ENCODE measurements around the gene FKBP7.

FKBP7 gene

DNA sequence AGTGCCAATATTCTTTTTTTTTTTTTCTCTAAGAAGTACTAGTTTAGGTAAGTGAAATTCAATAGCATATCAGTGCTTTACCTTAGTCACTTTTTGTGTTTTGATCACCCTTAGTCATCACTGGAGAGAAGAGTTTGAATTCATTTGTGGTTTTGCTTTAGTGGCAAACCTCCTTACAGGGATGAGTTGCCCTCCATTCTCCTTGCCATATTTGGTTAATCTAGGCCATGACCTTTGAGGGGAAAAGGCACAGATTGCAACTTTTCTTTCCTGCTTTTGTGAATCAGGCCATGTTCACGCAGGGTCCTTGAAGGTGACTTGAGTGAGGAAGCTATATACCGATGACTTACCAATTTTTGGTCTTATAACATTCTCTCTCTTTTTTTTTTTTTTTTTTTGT, 36.3 kb upstream of the FKBP7 start:
- H3K4me3 ChIP-seq (ENCODE audit: insufficient read depth, low read depth, low read length, poor library complexity, severe bottlenecking): no peak overlapping the region
- H3K27me3 ChIP-seq (replicated peaks; ENCODE audit: control insufficient read depth, insufficient read depth, low read length, poor library complexity, severe bottlenecking): no peaks in the 10 kb centered on the region
- H3K27ac ChIP-seq (ENCODE audit: insufficient read depth, low read length, poor library complexity, severe bottlenecking): no peak overlapping the region
- DNase-seq: no peak
- no peaks in the 10 kb centered on the region for H3K9me3 ChIP-seq (ENCODE audit: control insufficient read depth, low read length)
- H3K36me3 ChIP-seq (ENCODE audit: control insufficient read depth, insufficient read depth, low read length): no peaks in the 10 kb centered on the region
- H3K4me1 ChIP-seq (ENCODE audit: control insufficient read depth, insufficient read depth, low read length, poor library complexity, severe bottlenecking): no peaks in the 10 kb centered on the region

DNA sequence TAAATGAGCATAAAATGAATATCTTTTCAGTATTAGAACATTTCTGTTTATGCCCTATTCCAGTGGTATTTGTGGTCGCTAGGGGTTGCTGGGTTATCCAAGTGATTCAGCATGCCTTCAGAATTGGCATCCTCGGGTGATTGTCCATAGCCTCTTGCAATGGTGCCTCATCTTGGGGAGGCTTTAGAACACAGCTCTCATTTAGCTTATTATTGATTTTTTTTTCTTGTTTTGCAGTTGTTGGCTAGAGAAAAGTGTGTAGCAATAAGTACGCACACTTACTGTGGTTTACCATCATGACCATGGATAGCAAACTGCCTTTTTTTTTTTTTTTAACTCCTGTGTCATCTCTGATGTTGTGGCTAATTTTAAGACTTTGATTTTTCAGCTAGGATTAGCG, 35.5 kb upstream of the FKBP7 start:
- no peaks in the 10 kb centered on the region for H3K4me1 ChIP-seq (ENCODE audit: control insufficient read depth, insufficient read depth, low read length, poor library complexity, severe bottlenecking)
- H3K27ac ChIP-seq (ENCODE audit: insufficient read depth, low read length, poor library complexity, severe bottlenecking): no peak overlapping the region
- no peak for DNase-seq
- H3K27me3 ChIP-seq (replicated peaks; ENCODE audit: control insufficient read depth, insufficient read depth, low read length, poor library complexity, severe bottlenecking): no peaks in the 10 kb centered on the region
- no peak overlapping the region for H3K4me3 ChIP-seq (ENCODE audit: insufficient read depth, low read depth, low read length, poor library complexity, severe bottlenecking)
- no peaks in the 10 kb centered on the region for H3K9me3 ChIP-seq (ENCODE audit: control insufficient read depth, low read length)
- H3K36me3 ChIP-seq (ENCODE audit: control insufficient read depth, insufficient read depth, low read length): no peaks in the 10 kb centered on the region

GRCh38 chr2:178512484-178512883, 34.1 kb upstream of the FKBP7 start:
- no peaks in the 10 kb centered on the region for H3K9me3 ChIP-seq (ENCODE audit: control insufficient read depth, low read length)
- no peak overlapping the region for H3K4me3 ChIP-seq (ENCODE audit: insufficient read depth, low read depth, low read length, poor library complexity, severe bottlenecking)
- DNase-seq: no peak
- no peaks in the 10 kb centered on the region for H3K4me1 ChIP-seq (ENCODE audit: control insufficient read depth, insufficient read depth, low read length, poor library complexity, severe bottlenecking)
- no peaks in the 10 kb centered on the region for H3K27me3 ChIP-seq (replicated peaks; ENCODE audit: control insufficient read depth, insufficient read depth, low read length, poor library complexity, severe bottlenecking)
- H3K36me3 ChIP-seq (ENCODE audit: control insufficient read depth, insufficient read depth, low read length): no peaks in the 10 kb centered on the region
- no peak overlapping the region for H3K27ac ChIP-seq (ENCODE audit: insufficient read depth, low read length, poor library complexity, severe bottlenecking)

GRCh38 chr2:178510384-178510783, 32.0 kb upstream of the FKBP7 start:
- H3K36me3 ChIP-seq (ENCODE audit: control insufficient read depth, insufficient read depth, low read length): peaks cover 6% of the 10 kb centered on the region
- no peaks in the 10 kb centered on the region for H3K4me1 ChIP-seq (ENCODE audit: control insufficient read depth, insufficient read depth, low read length, poor library complexity, severe bottlenecking)
- DNase-seq: no peak
- no peak overlapping the region for H3K4me3 ChIP-seq (ENCODE audit: insufficient read depth, low read depth, low read length, poor library complexity, severe bottlenecking)
- no peaks in the 10 kb centered on the region for H3K27me3 ChIP-seq (replicated peaks; ENCODE audit: control insufficient read depth, insufficient read depth, low read length, poor library complexity, severe bottlenecking)
- no peak overlapping the region for H3K27ac ChIP-seq (ENCODE audit: insufficient read depth, low read length, poor library complexity, severe bottlenecking)
- H3K9me3 ChIP-seq (ENCODE audit: control insufficient read depth, low read length): no peaks in the 10 kb centered on the region

- Histone ChIP-seq H3K27ac (ENCODE audit: insufficient read depth, low read length, poor library complexity, severe bottlenecking) (no peak overlapping the region), H3K4me3 (ENCODE audit: insufficient read depth, low read depth, low read length, poor library complexity, severe bottlenecking) (no peak overlapping the region), H3K27me3 (replicated peaks; ENCODE audit: control insufficient read depth, insufficient read depth, low read length, poor library complexity, severe bottlenecking) (no peaks in the 10 kb centered on the region), H3K4me1 (ENCODE audit: control insufficient read depth, insufficient read depth, low read length, poor library complexity, severe bottlenecking) (no peaks in the 10 kb centered on the region), H3K9me3 (ENCODE audit: control insufficient read depth, low read length) (no peaks in the 10 kb centered on the region), H3K36me3 (ENCODE audit: control insufficient read depth, insufficient read depth, low read length) (peaks cover 18% of the 10 kb centered on the region)
- no peak for DNase-seq
Measured at GRCh38 chr2:178508646-178509045, 30.2 kb upstream of the FKBP7 start.

- peaks cover 29% of the 10 kb centered on the region for H3K36me3 ChIP-seq (ENCODE audit: control insufficient read depth, insufficient read depth, low read length)
- H3K9me3 ChIP-seq (ENCODE audit: control insufficient read depth, low read length): no peaks in the 10 kb centered on the region
- H3K27me3 ChIP-seq (replicated peaks; ENCODE audit: control insufficient read depth, insufficient read depth, low read length, poor library complexity, severe bottlenecking): no peaks in the 10 kb centered on the region
- no peak for DNase-seq
- H3K4me1 ChIP-seq (ENCODE audit: control insufficient read depth, insufficient read depth, low read length, poor library complexity, severe bottlenecking): no peaks in the 10 kb centered on the region
- no peak overlapping the region for H3K27ac ChIP-seq (ENCODE audit: insufficient read depth, low read length, poor library complexity, severe bottlenecking)
- no peak overlapping the region for H3K4me3 ChIP-seq (ENCODE audit: insufficient read depth, low read depth, low read length, poor library complexity, severe bottlenecking)
Measured at GRCh38 chr2:178506949-178507348, 28.5 kb upstream of the FKBP7 start.

- no peak overlapping the region for H3K27ac ChIP-seq (ENCODE audit: insufficient read depth, low read length, poor library complexity, severe bottlenecking)
- H3K27me3 ChIP-seq (replicated peaks; ENCODE audit: control insufficient read depth, insufficient read depth, low read length, poor library complexity, severe bottlenecking): no peaks in the 10 kb centered on the region
- no peak overlapping the region for H3K4me3 ChIP-seq (ENCODE audit: insufficient read depth, low read depth, low read length, poor library complexity, severe bottlenecking)
- H3K9me3 ChIP-seq (ENCODE audit: control insufficient read depth, low read length): no peaks in the 10 kb centered on the region
- no peak for DNase-seq
- peaks cover 33% of the 10 kb centered on the region for H3K36me3 ChIP-seq (ENCODE audit: control insufficient read depth, insufficient read depth, low read length)
- H3K4me1 ChIP-seq (ENCODE audit: control insufficient read depth, insufficient read depth, low read length, poor library complexity, severe bottlenecking): no peaks in the 10 kb centered on the region
Measured at GRCh38 chr2:178506524-178506923, 28.1 kb upstream of the FKBP7 start.

GRCh38 chr2:178506101-178506500, 27.7 kb upstream of the FKBP7 start:
- no peaks in the 10 kb centered on the region for H3K27me3 ChIP-seq (replicated peaks; ENCODE audit: control insufficient read depth, insufficient read depth, low read length, poor library complexity, severe bottlenecking)
- no peak overlapping the region for H3K4me3 ChIP-seq (ENCODE audit: insufficient read depth, low read depth, low read length, poor library complexity, severe bottlenecking)
- no peak for DNase-seq
- H3K4me1 ChIP-seq (ENCODE audit: control insufficient read depth, insufficient read depth, low read length, poor library complexity, severe bottlenecking): no peaks in the 10 kb centered on the region
- H3K27ac ChIP-seq (ENCODE audit: insufficient read depth, low read length, poor library complexity, severe bottlenecking): no peak overlapping the region
- H3K9me3 ChIP-seq (ENCODE audit: control insufficient read depth, low read length): no peaks in the 10 kb centered on the region
- H3K36me3 ChIP-seq (ENCODE audit: control insufficient read depth, insufficient read depth, low read length): peaks cover 38% of the 10 kb centered on the region

- no peak overlapping the region for H3K4me3 ChIP-seq (ENCODE audit: insufficient read depth, low read depth, low read length, poor library complexity, severe bottlenecking)
- H3K4me1 ChIP-seq (ENCODE audit: control insufficient read depth, insufficient read depth, low read length, poor library complexity, severe bottlenecking): no peaks in the 10 kb centered on the region
- DNase-seq: no peak
- no peaks in the 10 kb centered on the region for H3K27me3 ChIP-seq (replicated peaks; ENCODE audit: control insufficient read depth, insufficient read depth, low read length, poor library complexity, severe bottlenecking)
- H3K27ac ChIP-seq (ENCODE audit: insufficient read depth, low read length, poor library complexity, severe bottlenecking): no peak overlapping the region
- H3K9me3 ChIP-seq (ENCODE audit: control insufficient read depth, low read length): no peaks in the 10 kb centered on the region
- H3K36me3 ChIP-seq (ENCODE audit: control insufficient read depth, insufficient read depth, low read length): peaks cover 54% of the 10 kb centered on the region
Measured at GRCh38 chr2:178502751-178503150, 24.4 kb upstream of the FKBP7 start.

- Histone ChIP-seq H3K27me3 (replicated peaks; ENCODE audit: control insufficient read depth, insufficient read depth, low read length, poor library complexity, severe bottlenecking) (no peaks in the 10 kb centered on the region), H3K36me3 (ENCODE audit: control insufficient read depth, insufficient read depth, low read length) (peaks cover 61% of the 10 kb centered on the region), H3K4me3 (ENCODE audit: insufficient read depth, low read depth, low read length, poor library complexity, severe bottlenecking) (no peak overlapping the region), H3K27ac (ENCODE audit: insufficient read depth, low read length, poor library complexity, severe bottlenecking) (no peak overlapping the region), H3K4me1 (ENCODE audit: control insufficient read depth, insufficient read depth, low read length, poor library complexity, severe bottlenecking) (no peaks in the 10 kb centered on the region), H3K9me3 (ENCODE audit: control insufficient read depth, low read length) (no peaks in the 10 kb centered on the region)
- no peak for DNase-seq
Measured at GRCh38 chr2:178499640-178500039, 21.2 kb upstream of the FKBP7 start.

DNA sequence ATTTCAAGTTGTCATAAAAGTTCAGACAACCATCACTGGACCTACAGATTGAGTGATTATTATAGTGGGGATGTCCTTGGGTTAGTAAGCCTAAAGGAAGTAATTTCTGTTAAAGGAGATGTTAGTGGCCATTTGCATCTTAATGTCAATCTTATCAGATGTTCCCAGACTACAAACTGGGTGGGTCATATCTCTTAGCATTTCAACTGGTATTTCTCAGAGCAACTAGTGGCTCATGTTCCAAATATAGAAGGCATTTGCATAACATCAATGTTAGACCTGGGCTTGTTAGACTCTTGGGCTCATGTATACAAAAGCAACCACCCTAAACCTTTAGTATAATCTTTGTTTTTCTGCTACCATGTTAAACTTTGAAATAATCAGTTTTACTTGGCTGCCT, 19.7 kb upstream of the FKBP7 start:
- no peak overlapping the region for H3K4me3 ChIP-seq (ENCODE audit: insufficient read depth, low read depth, low read length, poor library complexity, severe bottlenecking)
- H3K4me1 ChIP-seq (ENCODE audit: control insufficient read depth, insufficient read depth, low read length, poor library complexity, severe bottlenecking): no peaks in the 10 kb centered on the region
- no peaks in the 10 kb centered on the region for H3K9me3 ChIP-seq (ENCODE audit: control insufficient read depth, low read length)
- peaks cover 65% of the 10 kb centered on the region for H3K36me3 ChIP-seq (ENCODE audit: control insufficient read depth, insufficient read depth, low read length)
- no peaks in the 10 kb centered on the region for H3K27me3 ChIP-seq (replicated peaks; ENCODE audit: control insufficient read depth, insufficient read depth, low read length, poor library complexity, severe bottlenecking)
- no peak overlapping the region for H3K27ac ChIP-seq (ENCODE audit: insufficient read depth, low read length, poor library complexity, severe bottlenecking)
- no peak for DNase-seq
